Subcutaneous adipose tissue (tissue), 4 donors: ENCODE results near the gene STEAP4. TPM values are rescaled to one million over a fixed set of nuclear protein-coding genes. Genes with fewer than 3 reads are reported as not detected.

Experiments
- total RNA-seq, 4 donors: library from RNA; depleted of rRNA; stranded (reverse); fragments of >200 nt; gene quantifications; one replicate each; pipeline ENCODE4 v1.1.0, GENCODE V29; 2016
- TF ChIP-seq, protein P1 (sequence below): fragments of 450-650 bp; IDR thresholded peaks from one replicate; pipeline ENCODE4 v1.5.1; 2016; ENCODE audit warnings: low read depth, mild to moderate bottlenecking, control low read depth, antibody characterized with exemption, moderate library complexity

The STEAP4 gene
- total RNA-seq, 4 donors from 2014 or later = 39.8 to 144 (median 89.0) TPM

DNA sequence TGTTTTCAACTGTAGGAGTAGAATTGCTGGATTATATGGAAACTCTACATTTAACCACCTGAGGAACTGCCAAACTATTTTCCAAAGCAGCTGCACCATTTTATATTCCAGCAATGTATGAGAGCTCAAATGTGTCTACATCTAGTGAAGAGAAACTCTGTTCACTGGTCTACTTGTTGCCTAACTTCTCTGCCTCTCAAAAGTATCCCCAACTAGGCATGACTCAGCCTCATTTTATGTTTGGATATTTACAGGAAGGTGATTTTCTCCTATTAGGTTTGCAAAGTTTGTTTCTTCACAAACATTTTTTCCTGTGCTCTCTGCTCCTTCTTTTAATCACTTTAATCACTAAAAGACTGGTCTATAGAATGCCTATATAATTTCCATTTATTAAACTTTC, 49.8 kb downstream of the STEAP4 start:
- TF ChIP-seq, protein P1, sequence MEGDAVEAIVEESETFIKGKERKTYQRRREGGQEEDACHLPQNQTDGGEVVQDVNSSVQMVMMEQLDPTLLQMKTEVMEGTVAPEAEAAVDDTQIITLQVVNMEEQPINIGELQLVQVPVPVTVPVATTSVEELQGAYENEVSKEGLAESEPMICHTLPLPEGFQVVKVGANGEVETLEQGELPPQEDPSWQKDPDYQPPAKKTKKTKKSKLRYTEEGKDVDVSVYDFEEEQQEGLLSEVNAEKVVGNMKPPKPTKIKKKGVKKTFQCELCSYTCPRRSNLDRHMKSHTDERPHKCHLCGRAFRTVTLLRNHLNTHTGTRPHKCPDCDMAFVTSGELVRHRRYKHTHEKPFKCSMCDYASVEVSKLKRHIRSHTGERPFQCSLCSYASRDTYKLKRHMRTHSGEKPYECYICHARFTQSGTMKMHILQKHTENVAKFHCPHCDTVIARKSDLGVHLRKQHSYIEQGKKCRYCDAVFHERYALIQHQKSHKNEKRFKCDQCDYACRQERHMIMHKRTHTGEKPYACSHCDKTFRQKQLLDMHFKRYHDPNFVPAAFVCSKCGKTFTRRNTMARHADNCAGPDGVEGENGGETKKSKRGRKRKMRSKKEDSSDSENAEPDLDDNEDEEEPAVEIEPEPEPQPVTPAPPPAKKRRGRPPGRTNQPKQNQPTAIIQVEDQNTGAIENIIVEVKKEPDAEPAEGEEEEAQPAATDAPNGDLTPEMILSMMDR = no peak

DNA sequence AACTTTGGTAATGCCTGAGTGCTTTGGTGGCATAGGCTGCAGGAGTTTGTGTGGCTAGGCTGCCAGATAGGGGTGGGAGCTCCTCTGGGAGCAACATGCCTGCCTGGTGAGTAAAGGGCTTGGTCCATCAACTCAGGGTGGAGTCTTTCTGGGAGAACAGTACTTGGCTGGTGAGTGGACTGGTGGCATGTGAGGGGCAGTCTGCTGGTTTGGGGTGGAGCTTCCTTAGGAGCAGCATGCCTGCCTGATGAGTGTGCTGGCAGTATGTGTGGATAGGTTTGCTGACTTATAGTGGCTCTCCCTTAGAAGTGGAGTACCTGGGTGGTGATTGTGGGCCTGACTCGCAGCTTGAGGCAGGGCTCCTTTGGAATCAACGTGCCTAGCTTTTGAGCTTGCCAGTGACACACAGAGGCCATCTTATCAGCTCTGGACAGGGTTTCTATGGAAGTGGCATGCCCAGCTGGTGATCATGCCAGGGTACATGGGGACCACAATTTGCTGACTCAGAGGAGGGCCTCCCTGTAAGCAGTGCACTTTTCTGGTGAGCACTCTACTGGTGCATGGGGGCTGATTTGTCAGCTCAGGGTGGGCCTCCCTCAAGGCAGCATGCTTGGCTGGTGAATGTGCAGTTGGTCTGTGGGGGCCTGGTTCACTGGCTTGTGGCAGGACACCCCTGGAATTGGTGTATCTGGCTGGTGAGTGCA, 51.8 kb downstream of the STEAP4 start:
- TF ChIP-seq, protein P1 = no peak

DNA sequence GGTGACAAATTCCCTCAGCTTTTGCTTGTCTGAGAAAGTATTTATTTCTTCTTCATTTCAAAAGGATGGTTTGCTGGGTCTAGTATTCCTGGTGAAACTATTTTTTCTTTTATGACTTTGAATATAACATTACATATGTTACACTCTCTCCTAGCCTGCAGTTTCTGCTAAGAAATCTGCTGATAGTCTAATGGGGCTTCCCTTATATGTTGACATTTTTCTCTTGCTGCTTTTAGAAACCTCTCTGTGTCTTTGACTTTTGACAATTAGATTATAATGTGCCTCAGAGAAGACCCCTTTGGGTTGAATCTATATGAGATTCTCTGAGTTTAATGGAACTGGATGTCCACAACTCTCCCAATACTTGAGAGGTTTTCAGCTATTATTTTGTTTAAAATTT, 53.1 kb downstream of the STEAP4 start:
- TF ChIP-seq, protein P1 = no peak

DNA sequence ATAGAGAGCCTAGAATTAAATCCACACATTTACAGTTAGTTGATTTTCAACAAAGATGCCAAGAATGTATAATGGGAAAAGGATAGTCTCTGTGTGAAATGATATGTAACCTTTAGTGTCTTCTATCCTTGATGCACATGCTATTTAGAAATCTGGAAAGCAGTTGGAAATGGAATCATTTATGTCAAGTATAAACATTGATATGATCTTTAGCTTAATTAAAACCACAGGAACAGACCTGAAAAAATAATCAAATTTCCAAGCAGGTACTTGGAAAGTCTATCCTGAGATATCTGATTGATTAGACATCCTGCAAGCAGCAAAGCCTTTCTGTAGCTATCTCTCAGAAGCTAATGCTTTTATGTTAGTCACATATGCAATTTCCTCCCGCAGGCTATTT, 62.4 kb downstream of the STEAP4 start:
- TF ChIP-seq, protein P1 = no peak

DNA sequence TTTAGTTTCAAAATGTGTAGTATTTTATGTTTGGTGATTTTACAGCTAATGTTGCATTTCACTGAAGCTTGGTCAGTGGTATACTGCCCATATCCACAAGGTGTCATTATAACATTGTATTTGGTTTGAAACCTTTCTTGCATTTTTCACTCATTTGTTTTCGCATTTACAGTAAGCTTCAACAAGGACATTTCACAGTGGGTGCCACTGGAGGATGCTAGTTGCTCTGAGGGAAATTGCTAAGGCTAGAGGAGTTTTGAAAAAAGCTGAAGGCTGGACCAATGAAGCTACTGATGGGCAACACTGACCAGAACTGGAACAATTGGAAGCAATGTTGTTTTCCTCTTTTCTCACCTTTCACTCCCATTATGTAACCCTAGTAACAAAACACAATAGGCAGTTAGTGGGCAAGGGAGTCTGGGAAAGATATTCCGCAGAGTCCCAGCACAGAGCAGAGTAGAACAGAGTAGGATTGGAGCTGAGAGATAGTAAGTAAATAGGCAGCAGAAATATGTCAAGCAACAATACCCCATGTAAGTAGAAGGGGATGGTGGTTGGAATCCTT, 63.3 kb downstream of the STEAP4 start:
- TF ChIP-seq, protein P1 = no peak

DNA sequence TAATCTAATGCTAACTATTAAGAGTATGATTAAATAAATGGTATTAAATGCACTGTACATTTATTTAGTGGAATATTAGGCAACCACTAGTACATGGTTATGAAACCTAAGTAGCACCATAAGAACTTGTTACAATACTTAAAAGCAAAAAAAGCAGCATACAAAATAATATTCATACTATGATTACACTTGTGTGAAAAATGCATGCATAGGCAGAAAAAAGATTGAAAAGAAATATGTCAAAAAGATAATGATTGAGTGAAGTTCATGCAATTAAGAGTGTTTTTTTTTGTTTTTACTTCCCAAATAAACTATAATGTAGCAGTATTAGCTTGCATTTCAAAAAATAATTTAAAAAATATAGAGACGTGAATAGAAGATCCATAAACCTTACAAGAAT, 66.8 kb downstream of the STEAP4 start:
- TF ChIP-seq, protein P1 = no peak

DNA sequence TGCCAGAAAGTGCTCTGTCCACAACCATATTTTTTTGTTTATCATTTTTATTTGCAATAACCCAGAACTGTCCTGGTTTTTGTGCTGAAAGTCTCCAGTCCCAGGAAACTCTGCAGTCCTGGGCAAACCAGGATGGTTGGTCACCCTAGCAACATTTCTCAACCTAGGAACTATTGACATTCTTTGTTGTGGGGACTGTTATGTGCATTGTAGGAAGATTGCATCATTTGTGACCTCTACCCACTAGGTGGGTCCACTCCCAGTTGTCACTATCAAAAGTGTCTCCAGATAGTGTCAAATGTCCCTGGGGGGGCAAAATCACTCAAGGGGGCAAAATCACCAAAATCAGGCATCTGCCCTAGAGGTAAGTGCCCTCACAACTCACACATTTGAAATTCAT, 72.9 kb downstream of the STEAP4 start:
- TF ChIP-seq, protein P1 = no peak
